ENCODE results near the gene CD82.

- TF ChIP-seq CTCF (IDR thresholded peaks at IDR 0.05; ENCODE audit: low read depth, low read length, poor library complexity, severe bottlenecking) (no peak), EZH2phosphoT487 (IDR thresholded peaks at IDR 0.05; ENCODE audit: borderline replicate concordance, low read length) (no peak)
These were observed 27.8 kb downstream of the CD82 start for GRCh38 chr11:44593251-44593650.

All from DOHH2 (cell line).